Peyer's patch (tissue), 4 donors: ENCODE measurements around the gene KDM1B. TPM values are rescaled to one million over a fixed set of nuclear protein-coding genes. Genes with fewer than 3 reads are reported as not detected.

ENCODE experiments used
- DNase-seq, 3 donors: peaks; one replicate each; pipeline ENCODE4 v3.0.0-alpha.2; 2017 to 2019
- H3K27ac ChIP-seq, 4 donors: fragments of 200-600 bp; sonication (generic); one replicate each; pipeline ENCODE4 v1.5.1; 2016 to 2019
- H3K27me3 ChIP-seq, 2 donors: fragments of 200-600 bp; sonication (generic); one replicate each; pipeline ENCODE4 v1.5.1; 2019
- H3K36me3 ChIP-seq, 3 donors: fragments of 200-600 bp; sonication (generic); one replicate each; pipeline ENCODE4 v1.5.1; 2016 to 2019
- H3K4me1 ChIP-seq, 4 donors: fragments of 200-600 bp; sonication (generic); one replicate each; pipeline ENCODE4 v1.5.1; 2016 to 2019
- H3K4me3 ChIP-seq, 4 donors: fragments of 200-600 bp; sonication (generic); 1 replicate in 3 of 4; 2 replicates in 1 of 4; pipeline ENCODE4 v1.5.1; 2016 to 2019; ENCODE audit warnings: mild to moderate bottlenecking in 1 of 4
- H3K9me3 ChIP-seq, 4 donors: fragments of 200-600 bp; sonication (generic); one replicate each; pipeline ENCODE4 v1.5.1; 2016 to 2019; ENCODE audit warnings: mild to moderate bottlenecking in 1 of 4
- POLR2A ChIP-seq, 2 donors: fragments of 450-650 bp; IDR thresholded peaks; one replicate each; pipeline ENCODE4 v1.5.1; 2017; ENCODE audit warnings: antibody characterized with exemption in 2 of 2, mild to moderate bottlenecking in 2 of 2, moderate library complexity in 2 of 2
- total RNA-seq, 4 donors: library from RNA; depleted of rRNA; stranded (reverse); fragments of >200 nt; gene quantifications; one replicate each; pipeline ENCODE4 v1.1.0, GENCODE V29; 2016
- TF ChIP-seq, protein P1 (sequence below), 6 experiments: fragments of 450-650 bp in 4 of 6; fragments of 200-600 bp in 2 of 6; sonication (generic) in 1 of 6; IDR thresholded peaks; one replicate each; pipeline ENCODE4 v1.5.1; 2017 to 2019; ENCODE audit warnings: antibody characterized with exemption in 6 of 6, mild to moderate bottlenecking in 3 of 6, moderate library complexity in 1 of 6

KDM1B gene
- total RNA-seq, 4 donors from 2014 or later = 15.1 to 22.1 (median 19.1) TPM

DNA sequence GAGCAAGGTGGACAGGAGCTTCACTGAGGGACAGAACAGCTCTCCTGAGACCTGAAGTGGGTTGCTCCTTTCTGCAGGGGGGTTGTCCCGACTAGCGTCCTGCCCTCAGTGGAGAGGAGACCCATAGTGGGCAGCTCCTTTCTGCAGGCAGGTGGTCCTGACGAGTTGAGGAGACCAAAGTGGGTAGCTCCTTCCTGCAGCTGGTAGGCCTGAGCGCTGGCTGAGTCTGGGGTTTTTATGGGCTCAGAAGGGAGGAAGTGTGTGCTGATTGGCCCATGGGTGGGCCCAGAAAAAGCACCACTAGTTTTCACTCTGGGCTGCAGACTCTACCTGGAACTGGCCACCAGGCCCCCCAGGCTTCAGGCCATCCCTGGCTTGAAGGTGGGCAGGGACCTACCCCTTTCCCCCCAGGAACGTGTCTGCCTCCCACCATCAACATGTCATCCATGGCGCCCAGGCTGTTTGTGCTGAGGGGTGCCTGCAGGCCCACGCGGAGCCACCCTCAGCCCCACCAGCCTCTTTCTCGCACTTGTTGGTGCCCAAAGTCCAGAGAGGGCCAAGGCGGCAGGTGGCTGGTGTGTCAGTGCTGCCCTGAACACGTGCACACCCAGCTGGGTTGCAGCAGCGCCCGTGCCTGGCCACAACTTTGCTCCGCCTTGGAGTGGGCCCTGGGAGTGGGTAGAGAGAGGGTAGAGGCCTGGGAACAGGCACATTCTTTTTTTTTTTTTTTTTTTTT lies 110.7 kb downstream of the KDM1B start:
- Histone ChIP-seq H3K27ac (no peak overlapping the region), H3K9me3 (no peaks in the 10 kb centered on the region), H3K4me1 (peaks cover 0 to 22% (median 6%) of the 10 kb centered on the region in 4 donors), H3K36me3 (no peaks in the 10 kb centered on the region), H3K27me3 (no peaks in the 10 kb centered on the region), H3K4me3 (no peak overlapping the region)
- DNase-seq = no peak
- TF ChIP-seq, protein P1, sequence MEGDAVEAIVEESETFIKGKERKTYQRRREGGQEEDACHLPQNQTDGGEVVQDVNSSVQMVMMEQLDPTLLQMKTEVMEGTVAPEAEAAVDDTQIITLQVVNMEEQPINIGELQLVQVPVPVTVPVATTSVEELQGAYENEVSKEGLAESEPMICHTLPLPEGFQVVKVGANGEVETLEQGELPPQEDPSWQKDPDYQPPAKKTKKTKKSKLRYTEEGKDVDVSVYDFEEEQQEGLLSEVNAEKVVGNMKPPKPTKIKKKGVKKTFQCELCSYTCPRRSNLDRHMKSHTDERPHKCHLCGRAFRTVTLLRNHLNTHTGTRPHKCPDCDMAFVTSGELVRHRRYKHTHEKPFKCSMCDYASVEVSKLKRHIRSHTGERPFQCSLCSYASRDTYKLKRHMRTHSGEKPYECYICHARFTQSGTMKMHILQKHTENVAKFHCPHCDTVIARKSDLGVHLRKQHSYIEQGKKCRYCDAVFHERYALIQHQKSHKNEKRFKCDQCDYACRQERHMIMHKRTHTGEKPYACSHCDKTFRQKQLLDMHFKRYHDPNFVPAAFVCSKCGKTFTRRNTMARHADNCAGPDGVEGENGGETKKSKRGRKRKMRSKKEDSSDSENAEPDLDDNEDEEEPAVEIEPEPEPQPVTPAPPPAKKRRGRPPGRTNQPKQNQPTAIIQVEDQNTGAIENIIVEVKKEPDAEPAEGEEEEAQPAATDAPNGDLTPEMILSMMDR (IDR thresholded peaks at IDR 0.05) = no peak
- TF ChIP-seq POLR2A (IDR thresholded peaks at IDR 0.05) = no peak

DNA sequence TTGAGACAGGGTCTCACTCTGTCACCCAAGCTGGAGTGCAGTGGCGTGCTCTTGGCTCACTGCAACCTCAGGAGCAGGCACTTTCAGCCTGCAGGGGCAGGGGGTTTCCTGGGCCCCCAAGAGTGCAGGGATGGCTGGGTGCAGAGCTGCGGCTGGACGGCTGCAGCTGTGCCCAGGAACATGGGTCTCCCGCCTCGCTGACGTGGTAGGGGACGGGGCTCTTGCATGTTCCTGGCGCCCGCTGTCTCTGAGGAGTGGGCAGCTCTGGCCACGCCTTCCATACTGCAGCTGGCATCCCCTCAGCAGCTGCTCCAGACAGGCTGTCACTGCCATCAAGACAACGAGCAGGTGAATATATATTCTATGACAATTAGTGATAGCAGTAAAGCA lies 111.3 kb downstream of the KDM1B start:
- Histone ChIP-seq H3K4me1 (peaks cover 0 to 16% (median 4%) of the 10 kb centered on the region in 4 donors), H3K4me3 (no peak overlapping the region), H3K36me3 (no peaks in the 10 kb centered on the region), H3K27ac (no peak overlapping the region), H3K27me3 (no peaks in the 10 kb centered on the region), H3K9me3 (no peaks in the 10 kb centered on the region)
- DNase-seq = no peak
- TF ChIP-seq POLR2A (IDR thresholded peaks at IDR 0.05) = no peak
- TF ChIP-seq, protein P1 (IDR thresholded peaks at IDR 0.05) = no peak

DNA sequence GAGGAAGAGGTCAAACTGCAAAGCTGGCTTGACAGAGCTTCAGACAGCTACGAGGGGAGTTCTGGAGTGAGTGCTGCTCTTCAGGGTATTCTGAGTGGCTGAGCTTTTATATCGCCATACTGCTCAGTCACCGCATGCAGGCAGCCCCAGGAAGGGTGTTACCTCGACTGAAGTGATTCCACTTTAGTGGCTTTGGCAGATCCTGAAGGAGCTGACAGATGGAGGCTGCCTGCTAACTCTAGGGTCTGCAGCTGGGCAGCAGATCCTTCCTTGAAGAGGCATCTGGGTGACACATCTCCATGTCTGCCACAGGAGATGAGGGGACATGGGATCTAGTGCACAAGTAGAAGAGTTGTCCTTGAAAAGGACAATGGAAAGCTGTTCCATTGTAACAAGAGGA lies 112.8 kb downstream of the KDM1B start:
- DNase-seq = no peak
- TF ChIP-seq, protein P1 (IDR thresholded peaks at IDR 0.05) = no peak
- Histone ChIP-seq H3K36me3 (no peaks in the 10 kb centered on the region), H3K27ac (no peak overlapping the region), H3K4me3 (no peak overlapping the region), H3K9me3 (no peaks in the 10 kb centered on the region), H3K27me3 (no peaks in the 10 kb centered on the region), H3K4me1 (peaks cover 0 to 4% (median 2%) of the 10 kb centered on the region in 4 donors)

DNA sequence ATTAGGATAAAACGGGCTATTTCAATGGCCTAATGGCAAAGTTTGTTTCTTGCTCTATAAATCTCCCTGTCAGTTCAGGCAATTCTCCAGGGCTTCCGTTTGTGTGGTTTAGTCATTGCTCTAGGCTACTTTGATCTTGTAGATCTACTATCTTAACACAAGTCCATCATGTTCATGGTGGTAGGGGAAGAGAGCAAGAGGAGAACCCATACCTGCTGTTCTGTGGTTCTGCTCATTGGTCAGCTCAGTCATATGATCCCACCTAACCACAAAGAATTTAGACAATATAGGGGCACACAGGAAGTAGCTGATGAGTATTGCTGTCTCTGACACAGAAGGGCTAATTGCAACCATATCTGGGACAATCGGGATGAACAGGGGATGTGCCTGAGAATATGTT lies 114.0 kb downstream of the KDM1B start:
- Histone ChIP-seq H3K27ac (no peak overlapping the region), H3K27me3 (no peaks in the 10 kb centered on the region), H3K4me1 (peaks cover 0 to 4% (median 2%) of the 10 kb centered on the region in 4 donors), H3K4me3 (no peak overlapping the region), H3K9me3 (no peaks in the 10 kb centered on the region), H3K36me3 (no peaks in the 10 kb centered on the region)
- no peak for DNase-seq
- TF ChIP-seq POLR2A (IDR thresholded peaks at IDR 0.05) = no peak
- TF ChIP-seq, protein P1 (IDR thresholded peaks at IDR 0.05) = no peak

DNA sequence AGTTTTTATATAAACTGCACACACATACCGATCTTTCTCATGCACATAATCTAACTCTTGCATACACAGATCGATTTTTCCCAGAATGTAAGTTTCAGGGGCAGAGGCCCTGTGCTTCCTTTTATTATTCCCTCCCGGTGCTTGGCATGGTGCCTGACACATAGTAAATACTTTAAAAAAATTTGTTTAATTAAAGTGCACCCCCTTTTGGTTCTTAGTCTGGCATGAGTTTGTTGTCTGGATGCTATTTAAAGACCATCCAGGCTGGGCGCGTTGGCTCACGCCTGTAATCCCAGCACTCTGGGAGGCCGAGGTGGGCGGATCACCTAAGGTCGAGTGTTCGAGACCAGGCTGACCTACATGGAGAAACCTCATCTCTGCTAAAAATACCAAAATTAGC lies 114.5 kb downstream of the KDM1B start:
- H3K9me3 ChIP-seq = no peaks in the 10 kb centered on the region
- peaks cover 0 to 4% (median 2%) of the 10 kb centered on the region in 4 donors for H3K4me1 ChIP-seq
- DNase-seq = no peak
- H3K4me3 ChIP-seq = no peak overlapping the region
- TF ChIP-seq POLR2A (IDR thresholded peaks at IDR 0.05) = no peak
- TF ChIP-seq, protein P1 (IDR thresholded peaks at IDR 0.05) = no peak
- H3K27ac ChIP-seq = no peak overlapping the region
- H3K36me3 ChIP-seq = no peaks in the 10 kb centered on the region
- no peaks in the 10 kb centered on the region for H3K27me3 ChIP-seq
